Mucosa of descending colon (tissue), 3 donors: ENCODE data around the gene ANKRD31. TPM values are rescaled to one million over a fixed set of nuclear protein-coding genes. Genes with fewer than 3 reads are reported as not detected.

ENCODE experiments used
- ATAC-seq: fragments of 200-7000 bp; cut with Tn5 transposase; one replicate; pipeline ENCODE4 v1.9.1; 2020; ENCODE audit warnings: mild to moderate bottlenecking, moderate library complexity
- DNase-seq, 3 donors: peaks; one replicate each; pipeline ENCODE4 v3.0.0-alpha.2; 2020
- H3K36me3 ChIP-seq: fragments of 200-600 bp; one replicate; pipeline ENCODE4 v1.8.0; 2021; ENCODE audit warnings: low read depth, mild to moderate bottlenecking
- H3K4me1 ChIP-seq: fragments of 200-600 bp; one replicate; pipeline ENCODE4 v1.8.0; 2021; ENCODE audit warnings: low read depth, mild to moderate bottlenecking
- H3K4me3 ChIP-seq: fragments of 200-600 bp; one replicate; pipeline ENCODE4 v1.8.0; 2021; ENCODE audit warnings: mild to moderate bottlenecking
- H3K9me3 ChIP-seq: fragments of 200-600 bp; one replicate; pipeline ENCODE4 v1.8.0; 2021; ENCODE audit warnings: mild to moderate bottlenecking
- CTCF ChIP-seq: fragments of 200-600 bp; IDR thresholded peaks from one replicate; pipeline ENCODE4 v1.8.0; 2022; ENCODE audit warnings: antibody characterized with exemption, mild to moderate bottlenecking
- intact Hi-C, 2 donors: fragments of 100-400 bp; cut with DNase I in 1 of 2; cut with micrococcal nuclease in 1 of 2; formaldehyde crosslinking; loops; one replicate each; pipeline versions ENCODE4 v1.11.0 to v1.11.1; 2022; cut with DNase I, micrococcal nuclease
- total RNA-seq, 3 donors: library from RNA; stranded (reverse); fragmentation: NEBNext Ultra II Directional in 2 of 3; extraction: Animal tissue kit (Norgen Biotek cat#: 25700) in 2 of 3; gene quantifications; one replicate each; pipeline versions ENCODE4 v1.2.1 to v1.2.4, GENCODE V29; 2021 to 2023
- donor health status: DM: no; HTN: no; CAD: no; lungs with moderate emphysema.
- donor health status: DM: no; HTN: no; CAD: no.
- donor health status: DM: no; HTN: yes; CAD: no.

The ANKRD31 gene
- total RNA-seq, 3 donors from 2014 or later: 0.14 to 0.17 (median 0.16) TPM

GRCh38 chr5:75046366-75047142 is 190.1 kb downstream of the ANKRD31 start:
- no peak for TF ChIP-seq CTCF
- no peaks in the 10 kb centered on the region for H3K36me3 ChIP-seq
- no peaks in the 10 kb centered on the region for H3K9me3 ChIP-seq
- no peak for ATAC-seq
- intact Hi-C loops: no loop called here
- H3K4me1 ChIP-seq: peaks cover 4% of the 10 kb centered on the region
- H3K4me3 ChIP-seq: no peak overlapping the region
- DNase-seq: no peak

- H3K36me3 ChIP-seq: no peaks in the 10 kb centered on the region
- ATAC-seq (no peak), DNase-seq (no peak)
- H3K4me3 ChIP-seq: no peak overlapping the region
- H3K4me1 ChIP-seq: no peaks in the 10 kb centered on the region
- H3K9me3 ChIP-seq: no peaks in the 10 kb centered on the region
- intact Hi-C loops: no loop called here
- no peak for TF ChIP-seq CTCF
These were observed 191.6 kb downstream of the ANKRD31 start for GRCh38 chr5:75045071-75045470.

- intact Hi-C loops: no loop called here
- DNase-seq (no peak), ATAC-seq (no peak)
- H3K9me3 ChIP-seq: no peaks in the 10 kb centered on the region
- no peak overlapping the region for H3K4me3 ChIP-seq
- no peaks in the 10 kb centered on the region for H3K4me1 ChIP-seq
- TF ChIP-seq CTCF: no peak
- no peaks in the 10 kb centered on the region for H3K36me3 ChIP-seq
These were observed 192.3 kb downstream of the ANKRD31 start for GRCh38 chr5:75044406-75044805.

- Histone ChIP-seq H3K4me3 (no peak overlapping the region), H3K9me3 (no peaks in the 10 kb centered on the region), H3K4me1 (no peaks in the 10 kb centered on the region), H3K36me3 (no peaks in the 10 kb centered on the region)
- no peak for DNase-seq
- intact Hi-C loops: no loop called here
- no peak for ATAC-seq
- TF ChIP-seq CTCF: no peak
These were observed 192.9 kb downstream of the ANKRD31 start for GRCh38 chr5:75043633-75044264.

- H3K9me3 ChIP-seq: no peaks in the 10 kb centered on the region
- no peaks in the 10 kb centered on the region for H3K4me1 ChIP-seq
- intact Hi-C loops: no loop called here
- no peak overlapping the region for H3K4me3 ChIP-seq
- TF ChIP-seq CTCF: no peak
- H3K36me3 ChIP-seq: no peaks in the 10 kb centered on the region
- DNase-seq: no peak
- ATAC-seq: no peak
These were observed 194.2 kb downstream of the ANKRD31 start for GRCh38 chr5:75042522-75042921.
